ENCODE data around the gene MRGPRG. TPM values are rescaled to one million over a fixed set of nuclear protein-coding genes. Genes with fewer than 3 reads are reported as not detected.
"Not testable (repeated sequence)": the region's sequence is repeated elsewhere in the genome, so short reads cannot be mapped to it uniquely, and the experiment has no call there.

Gene MRGPRG
- polyA plus RNA-seq, 1 donor (not counting 4 experiments of a cell fraction or from before 2014, with no cell fraction given) = not detected

GRCh38 chr11:3169255-3170043 is 49.2 kb downstream of the MRGPRG start:
- Histone ChIP-seq H3K27ac (ENCODE audit: control insufficient read depth, insufficient read depth, low read length) (no peak overlapping the region), H3K27me3 (ENCODE audit: control insufficient read depth, extremely low read depth, insufficient read depth, low read length) (peaks cover 58% of the 10 kb centered on the region), H3K9me3 (ENCODE audit: control insufficient read depth, low read depth, low read length) (no peaks in the 10 kb centered on the region), H3K9me1 (ENCODE audit: control insufficient read depth, extremely low read depth, insufficient read depth, low read length) (no peaks in the 10 kb centered on the region), H3K4me2 (ENCODE audit: control insufficient read depth, extremely low read depth, insufficient read depth, low read depth, low read length) (peak overlapping the region; percentile 77), H2AFZ (ENCODE audit: control insufficient read depth, low read length) (peak overlapping the region; percentile 14), H3K79me2 (ENCODE audit: control insufficient read depth, insufficient read depth, low read length) (peaks cover 2% of the 10 kb centered on the region), H3K9ac (ENCODE audit: control insufficient read depth, extremely low read depth, insufficient read depth, low read length) (peak overlapping the region; percentile 30), H3K4me3 (ENCODE audit: control insufficient read depth in 2 of 3, extremely low read depth in 1 of 3, insufficient read depth in 2 of 3, low read depth in 1 of 3, low read length in 3 of 3) (peak overlapping the region; percentile 5 to 50 (median 33)), H4K20me1 (ENCODE audit: control insufficient read depth, extremely low read depth, insufficient read depth, low read length) (no peaks in the 10 kb centered on the region), H3K4me1 (ENCODE audit: control insufficient read depth, extremely low read depth, insufficient read depth, low read length) (peaks cover 14% of the 10 kb centered on the region), H3K36me3 (ENCODE audit: control insufficient read depth in 2 of 2, extremely low read depth in 1 of 2, insufficient read depth in 2 of 2, low read length in 2 of 2) (no peaks in the 10 kb centered on the region)
- dilution Hi-C loops (cut with MboI; ENCODE audit: extremely low pct_ligation_motif_present, low sequenced_read_pairs) = no loop called here
- FAIRE-seq = no peak
- DNase-seq (ENCODE audit: low read depth, low spot score) = no peak
- no peak for TF ChIP-seq EZH2 (IDR thresholded peaks at IDR 0.05; ENCODE audit: low read length)
- TF ChIP-seq, protein P1, sequence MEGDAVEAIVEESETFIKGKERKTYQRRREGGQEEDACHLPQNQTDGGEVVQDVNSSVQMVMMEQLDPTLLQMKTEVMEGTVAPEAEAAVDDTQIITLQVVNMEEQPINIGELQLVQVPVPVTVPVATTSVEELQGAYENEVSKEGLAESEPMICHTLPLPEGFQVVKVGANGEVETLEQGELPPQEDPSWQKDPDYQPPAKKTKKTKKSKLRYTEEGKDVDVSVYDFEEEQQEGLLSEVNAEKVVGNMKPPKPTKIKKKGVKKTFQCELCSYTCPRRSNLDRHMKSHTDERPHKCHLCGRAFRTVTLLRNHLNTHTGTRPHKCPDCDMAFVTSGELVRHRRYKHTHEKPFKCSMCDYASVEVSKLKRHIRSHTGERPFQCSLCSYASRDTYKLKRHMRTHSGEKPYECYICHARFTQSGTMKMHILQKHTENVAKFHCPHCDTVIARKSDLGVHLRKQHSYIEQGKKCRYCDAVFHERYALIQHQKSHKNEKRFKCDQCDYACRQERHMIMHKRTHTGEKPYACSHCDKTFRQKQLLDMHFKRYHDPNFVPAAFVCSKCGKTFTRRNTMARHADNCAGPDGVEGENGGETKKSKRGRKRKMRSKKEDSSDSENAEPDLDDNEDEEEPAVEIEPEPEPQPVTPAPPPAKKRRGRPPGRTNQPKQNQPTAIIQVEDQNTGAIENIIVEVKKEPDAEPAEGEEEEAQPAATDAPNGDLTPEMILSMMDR (optimal IDR thresholded peaks at IDR 0.05 in 1 of 3, IDR thresholded peaks at IDR 0.05 in 1 of 3, conservative IDR thresholded peaks at IDR 0.05 in 1 of 3; ENCODE audit: extremely low read depth in 1 of 3, insufficient read depth in 2 of 3, low read length in 3 of 3) = peak in 2 of 3 experiments; percentile 15 to 40

- peak overlapping the region; percentile 77 for H3K4me2 ChIP-seq (ENCODE audit: control insufficient read depth, extremely low read depth, insufficient read depth, low read depth, low read length)
- FAIRE-seq = not testable (repeated sequence)
These were observed 49.8 kb downstream of the MRGPRG start for GRCh38 chr11:3168742-3169254.

More at GRCh38 chr11:3168742-3169254, 49.8 kb downstream of the MRGPRG start:
- H3K79me2 ChIP-seq (ENCODE audit: control insufficient read depth, insufficient read depth, low read length); H3K36me3 ChIP-seq (ENCODE audit: control insufficient read depth in 2 of 2, extremely low read depth in 1 of 2, insufficient read depth in 2 of 2, low read length in 2 of 2); H3K4me3 ChIP-seq (ENCODE audit: control insufficient read depth in 2 of 3, extremely low read depth in 1 of 3, insufficient read depth in 2 of 3, low read depth in 1 of 3, low read length in 3 of 3); H3K9me3 ChIP-seq (ENCODE audit: control insufficient read depth, low read depth, low read length); H4K20me1 ChIP-seq (ENCODE audit: control insufficient read depth, extremely low read depth, insufficient read depth, low read length); H3K9ac ChIP-seq (ENCODE audit: control insufficient read depth, extremely low read depth, insufficient read depth, low read length); H3K9me1 ChIP-seq (ENCODE audit: control insufficient read depth, extremely low read depth, insufficient read depth, low read length); DNase-seq (ENCODE audit: low read depth, low spot score); H2AFZ ChIP-seq (ENCODE audit: control insufficient read depth, low read length); H3K27ac ChIP-seq (ENCODE audit: control insufficient read depth, insufficient read depth, low read length); dilution Hi-C loops (cut with MboI; ENCODE audit: extremely low pct_ligation_motif_present, low sequenced_read_pairs): not testable (repeated sequence)
- Histone ChIP-seq H3K27me3 (ENCODE audit: control insufficient read depth, extremely low read depth, insufficient read depth, low read length) (peaks cover 58% of the 10 kb centered on the region), H3K4me1 (ENCODE audit: control insufficient read depth, extremely low read depth, insufficient read depth, low read length) (peaks cover 21% of the 10 kb centered on the region)

Other genes starting within 250 kb of the MRGPRG start
- 92.2 to 136 TPM (median 108 TPM) in 3 replicates for gene NAP1L4, start 226.5 kb downstream of the MRGPRG start, polyA plus RNA-seq
- 53.0 to 62.5 TPM (median 60.7 TPM) in 3 replicates for gene CARS1, start 161.4 kb downstream of the MRGPRG start, polyA plus RNA-seq
- gene OSBPL5, start 53.5 kb downstream of the MRGPRG start, polyA plus RNA-seq = 3.0 to 4.7 TPM (median 4.4 TPM) in 3 replicates
- not detected in 3 replicates for gene MRGPRE, start 13.6 kb upstream of the MRGPRG start, polyA plus RNA-seq
- gene ZNF195, start 160.3 kb upstream of the MRGPRG start, polyA plus RNA-seq = 19.2 to 27.4 TPM (median 19.2 TPM) in 3 replicates

Measured in keratinocyte (primary cell).